Endodermal cell (in vitro differentiated cells): ENCODE data around the gene TP53I3. TPM values are rescaled to one million over a fixed set of nuclear protein-coding genes. Genes with fewer than 3 reads are reported as not detected.
A peak's percentile ranks its signal among the peaks of the same experiment; 100 is the strongest.

Experiments
- DNase-seq: peaks from one replicate; pipeline ENCODE4 v3.0.0-alpha.2; 2017
- H3K27ac ChIP-seq: 2 replicates; pipeline ENCODE4 v1.5.1; 2013; ENCODE audit warnings: mild to moderate bottlenecking, low read depth, low read length, moderate library complexity
- H3K27me3 ChIP-seq: 2 replicates; pipeline ENCODE4 v1.6.1; 2013; ENCODE audit warnings: mild to moderate bottlenecking, low read length, moderate library complexity; ENCODE audit not compliant: insufficient read depth, control insufficient read depth, poor library complexity, severe bottlenecking
- H3K36me3 ChIP-seq: 2 replicates; pipeline ENCODE4 v1.7.0; 2013; ENCODE audit warnings: mild to moderate bottlenecking, low read length, moderate library complexity; ENCODE audit not compliant: control insufficient read depth, insufficient read depth
- H3K4me1 ChIP-seq: one replicate; pipeline ENCODE4 v1.7.0; 2013; ENCODE audit warnings: low read length; ENCODE audit not compliant: control insufficient read depth, insufficient read depth
- H3K4me3 ChIP-seq: 2 replicates; pipeline ENCODE4 v1.5.1; 2013; ENCODE audit warnings: mild to moderate bottlenecking, low read length, moderate library complexity
- H3K9ac ChIP-seq: 2 replicates; pipeline ENCODE4 v1.6.1; 2013; ENCODE audit warnings: mild to moderate bottlenecking, low read length, moderate library complexity; ENCODE audit not compliant: poor library complexity, severe bottlenecking; ENCODE audit errors: extremely low read depth
- H3K9me3 ChIP-seq: 2 replicates; pipeline ENCODE4 v1.6.1; 2013; ENCODE audit warnings: mild to moderate bottlenecking, low read length, moderate library complexity; ENCODE audit not compliant: control insufficient read depth
- H3K27ac Mint-ChIP-seq: 2 replicates; pipeline ENCODE4 v1.8.0; 2020; ENCODE audit warnings: mixed read lengths
- H3K27me3 Mint-ChIP-seq: 2 replicates; pipeline ENCODE4 v1.8.0; 2021; ENCODE audit warnings: mild to moderate bottlenecking, mixed read lengths; ENCODE audit not compliant: insufficient read depth
- H3K36me3 Mint-ChIP-seq: 2 replicates; pipeline ENCODE4 v1.8.0; 2020; ENCODE audit warnings: low read depth, mixed read lengths
- H3K4me1 Mint-ChIP-seq: 2 replicates; pipeline ENCODE4 v1.8.0; 2020; ENCODE audit warnings: mixed read lengths
- H3K4me3 Mint-ChIP-seq: 2 replicates; pipeline ENCODE4 v1.8.0; 2020; ENCODE audit warnings: mild to moderate bottlenecking, moderate library complexity, mixed read lengths
- H3K9me3 Mint-ChIP-seq: 2 replicates; pipeline ENCODE4 v1.8.0; 2020; ENCODE audit warnings: mild to moderate bottlenecking, mixed read lengths
- CTCF ChIP-seq: fragments of 200-600 bp; sonication (generic); conservative IDR thresholded peaks from 2 replicates; pipeline ENCODE4 v1.5.0; 2021; ENCODE audit warnings: antibody characterized with exemption, mild to moderate bottlenecking
- WGBS, 2 experiments: methylation state at CpG; one replicate each; pipeline versions ENCODE4 v1.1.5 to v1.1.7; 2013; ENCODE audit warnings: missing lambda C conversion rate in 2 of 2, mixed read lengths in 1 of 2; ENCODE audit not compliant: insufficient coverage in 1 of 2, insufficient read length in 1 of 2; 5-methylcytosine and 5-hydroxymethylcytosine counted together
- total RNA-seq, 2 donors: library from RNA; stranded (reverse); fragmentation: NEBNext Ultra II Directional in 1 of 2; extraction: Animal tissue kit (Norgen Biotek cat#: 25700) in 1 of 2; gene quantifications; 2 replicates in 1 of 2; 3 replicates in 1 of 2; pipeline ENCODE4 v1.2.1, GENCODE V29; 2021

Gene TP53I3
- total RNA-seq, 2 donors from 2014 or later, result 11.6 to 23.2 TPM

GRCh38 chr2:24122366-24123194, 37.9 kb upstream of the TP53I3 start:
- H3K4me1 ChIP-seq, result no peaks in the 10 kb centered on the region
- no peaks in the 10 kb centered on the region for H3K9me3 ChIP-seq
- peaks cover 7% of the 10 kb centered on the region for H3K4me1 Mint-ChIP-seq
- H3K27me3 ChIP-seq, result no peaks in the 10 kb centered on the region
- H3K27ac ChIP-seq, result no peak overlapping the region
- peak overlapping the region; percentile 67 for H3K4me3 Mint-ChIP-seq
- peak overlapping the region; percentile 85 for H3K4me3 ChIP-seq
- 37 to 46% methylated on average over 6 to 15 of the region's 15 CpGs for WGBS, 2 experiments
- no peak for DNase-seq
- peaks cover 4% of the 10 kb centered on the region for H3K36me3 Mint-ChIP-seq
- no peaks in the 10 kb centered on the region for H3K36me3 ChIP-seq
- no peaks in the 10 kb centered on the region for H3K27me3 Mint-ChIP-seq
- no peak overlapping the region for H3K9ac ChIP-seq
- no peak overlapping the region for H3K27ac Mint-ChIP-seq
- no peaks in the 10 kb centered on the region for H3K9me3 Mint-ChIP-seq
- TF ChIP-seq CTCF, result no peak

GRCh38 chr2:24121469-24121868, 36.8 kb upstream of the TP53I3 start:
- Histone ChIP-seq H3K9me3 (no peaks in the 10 kb centered on the region), H3K27ac (no peak overlapping the region), H3K27me3 (no peaks in the 10 kb centered on the region), H3K4me1 (no peaks in the 10 kb centered on the region), H3K9ac (no peak overlapping the region), H3K4me3 (no peak overlapping the region), H3K36me3 (no peaks in the 10 kb centered on the region)
- WGBS, 2 experiments, result 57 to 72% methylated on average over 3 to 4 of the region's 4 CpGs
- Mint-ChIP-seq H3K27ac (no peak overlapping the region), H3K27me3 (no peaks in the 10 kb centered on the region), H3K4me1 (peaks cover 7% of the 10 kb centered on the region), H3K4me3 (no peak overlapping the region), H3K36me3 (no peaks in the 10 kb centered on the region), H3K9me3 (no peaks in the 10 kb centered on the region)
- no peak for TF ChIP-seq CTCF
- DNase-seq, result peak; percentile 53

- Histone ChIP-seq H3K9me3 (no peaks in the 10 kb centered on the region), H3K27me3 (no peaks in the 10 kb centered on the region), H3K4me1 (no peaks in the 10 kb centered on the region), H3K27ac (no peak overlapping the region), H3K4me3 (no peak overlapping the region), H3K9ac (no peak overlapping the region), H3K36me3 (no peaks in the 10 kb centered on the region)
- 80 to 95% methylated on average over 1 to 5 of the region's 5 CpGs for WGBS, 2 experiments
- H3K4me1 Mint-ChIP-seq, result peaks cover 7% of the 10 kb centered on the region
- no peak for DNase-seq
- H3K36me3 Mint-ChIP-seq, result no peaks in the 10 kb centered on the region
- TF ChIP-seq CTCF, result no peak
- H3K27me3 Mint-ChIP-seq, result no peaks in the 10 kb centered on the region
- H3K9me3 Mint-ChIP-seq, result no peaks in the 10 kb centered on the region
- no peak overlapping the region for H3K27ac Mint-ChIP-seq
- no peak overlapping the region for H3K4me3 Mint-ChIP-seq
Observed at GRCh38 chr2:24121066-24121465, 36.4 kb upstream of the TP53I3 start.
